IPS DF 4.7 (cell line): ENCODE measurements around the gene CHTF8.

ENCODE experiments used
- DNase-seq: peaks from one replicate; pipeline ENCODE4 v3.0.0-alpha.2; 2013; ENCODE audit warnings: low spot score; ENCODE audit errors: extremely low read depth

Gene CHTF8

GRCh38 chr16:69114346-69114975, 17.9 kb downstream of the CHTF8 start:
- DNase-seq, result no peak

GRCh38 chr16:69113216-69113615, 19.2 kb downstream of the CHTF8 start:
- DNase-seq, result no peak

GRCh38 chr16:69112285-69113129, 19.9 kb downstream of the CHTF8 start:
- DNase-seq, result no peak

GRCh38 chr16:69111876-69112230, 20.5 kb downstream of the CHTF8 start:
- DNase-seq, result no peak

GRCh38 chr16:69111216-69111875, 21.0 kb downstream of the CHTF8 start:
- no peak for DNase-seq

- no peak for DNase-seq
Measured at GRCh38 chr16:69110406-69110805, 22.0 kb downstream of the CHTF8 start.

- no peak for DNase-seq
Measured at GRCh38 chr16:69109486-69110270, 22.7 kb downstream of the CHTF8 start.

- DNase-seq, result no peak
Measured at GRCh38 chr16:69108905-69109252, 23.5 kb downstream of the CHTF8 start.

- no peak for DNase-seq
Measured at GRCh38 chr16:69108064-69108904, 24.1 kb downstream of the CHTF8 start.

- no peak for DNase-seq
Measured at GRCh38 chr16:69107316-69107962, 24.9 kb downstream of the CHTF8 start.

GRCh38 chr16:69106491-69107315, 25.7 kb downstream of the CHTF8 start:
- DNase-seq, result no peak

- no peak for DNase-seq
Measured at GRCh38 chr16:69105501-69106361, 26.7 kb downstream of the CHTF8 start, which contains the start of gene HAS3. Gene HAS3 (plus strand): TSS chr16:69105653. CDS start chr16:69109396, 3,743 bp downstream.

- DNase-seq, result no peak
Measured at GRCh38 chr16:69100071-69100691, 32.2 kb downstream of the CHTF8 start.

- DNase-seq, result no peak
Measured at GRCh38 chr16:69095193-69095592, 37.2 kb downstream of the CHTF8 start.

- no peak for DNase-seq
Measured at GRCh38 chr16:69094501-69094900, 37.9 kb downstream of the CHTF8 start.

- no peak for DNase-seq
Measured at GRCh38 chr16:69093974-69094373, 38.4 kb downstream of the CHTF8 start.

- no peak for DNase-seq
Measured at GRCh38 chr16:69089091-69089910, 43.1 kb downstream of the CHTF8 start.
